GM10847 (cell line): ENCODE results near the gene PLXDC1.

Experiments used
- POLR2A ChIP-seq: IDR thresholded peaks from 2 replicates; pipeline ENCODE4 v1.6.1; 2011; ENCODE audit not compliant: insufficient read length; ENCODE audit errors: extremely low read depth

The PLXDC1 gene

DNA sequence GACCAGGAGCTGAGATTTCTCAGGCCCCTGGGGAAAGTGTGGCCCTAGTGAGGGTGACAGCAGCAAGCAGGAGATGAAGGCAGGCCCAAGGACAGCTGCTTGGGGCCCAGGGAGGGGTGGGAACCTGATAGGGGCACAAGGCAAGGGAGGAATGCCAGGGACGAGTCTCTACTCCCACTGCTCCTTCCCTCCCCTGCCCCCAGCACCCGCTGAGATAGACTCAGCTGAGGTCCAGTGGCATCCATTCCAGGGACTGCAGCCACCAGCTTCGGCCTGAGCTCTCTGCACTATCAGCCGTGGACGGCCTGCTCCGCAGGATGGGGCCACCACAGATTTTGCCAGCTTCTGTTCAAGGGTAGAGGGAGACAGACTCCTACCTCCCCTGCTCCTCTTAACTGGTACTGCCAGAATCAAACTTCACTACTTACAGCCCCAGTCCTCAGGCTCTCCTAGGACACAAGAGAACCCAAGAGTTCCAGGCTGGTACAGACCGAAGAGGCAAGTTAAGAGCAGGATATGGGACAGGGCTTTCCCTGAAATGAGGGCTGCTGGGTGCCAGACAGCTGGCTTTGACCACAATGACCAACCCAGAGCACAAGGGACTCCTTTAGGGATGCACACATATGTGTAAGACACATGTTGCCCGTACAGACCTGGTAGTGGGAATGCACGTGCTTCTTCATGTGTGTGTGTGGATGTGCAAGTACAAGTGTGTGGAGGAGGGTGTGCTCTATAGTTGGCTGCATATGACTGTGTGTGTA, 40.5 kb upstream of the PLXDC1 start:
- TF ChIP-seq POLR2A: no peak

DNA sequence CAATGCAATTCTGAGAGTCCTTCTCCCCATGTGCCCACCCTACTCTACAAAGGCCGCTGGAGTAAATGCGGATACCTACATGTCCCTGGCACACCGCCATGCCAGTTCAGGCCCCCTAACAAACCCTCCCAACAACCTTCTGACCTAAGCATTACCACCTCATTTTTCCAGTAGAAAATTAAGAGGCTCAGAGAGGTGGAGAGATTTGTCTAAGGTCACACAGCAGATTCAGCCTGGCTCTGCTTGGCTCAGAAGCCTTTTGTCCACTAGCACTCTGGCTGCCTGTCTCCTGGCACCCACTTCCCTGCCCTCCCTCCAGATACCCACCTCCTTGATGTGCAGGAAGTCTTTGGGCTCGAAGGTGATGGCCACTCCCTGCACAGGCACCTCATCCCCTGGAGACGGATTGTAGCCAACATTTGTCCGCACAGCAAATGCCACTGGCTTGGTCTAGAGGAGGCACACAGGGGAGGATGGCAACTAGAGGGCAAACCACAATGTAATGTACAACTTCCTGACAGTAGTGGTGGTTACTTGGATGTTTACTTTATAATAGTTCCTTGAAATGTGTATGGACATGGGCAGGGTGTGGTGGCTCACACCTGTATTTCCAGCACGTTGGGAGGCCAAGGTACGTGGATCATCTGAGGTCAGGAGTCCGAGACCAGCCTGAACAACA, 35.9 kb upstream of the PLXDC1 start:
- no peak for TF ChIP-seq POLR2A

DNA sequence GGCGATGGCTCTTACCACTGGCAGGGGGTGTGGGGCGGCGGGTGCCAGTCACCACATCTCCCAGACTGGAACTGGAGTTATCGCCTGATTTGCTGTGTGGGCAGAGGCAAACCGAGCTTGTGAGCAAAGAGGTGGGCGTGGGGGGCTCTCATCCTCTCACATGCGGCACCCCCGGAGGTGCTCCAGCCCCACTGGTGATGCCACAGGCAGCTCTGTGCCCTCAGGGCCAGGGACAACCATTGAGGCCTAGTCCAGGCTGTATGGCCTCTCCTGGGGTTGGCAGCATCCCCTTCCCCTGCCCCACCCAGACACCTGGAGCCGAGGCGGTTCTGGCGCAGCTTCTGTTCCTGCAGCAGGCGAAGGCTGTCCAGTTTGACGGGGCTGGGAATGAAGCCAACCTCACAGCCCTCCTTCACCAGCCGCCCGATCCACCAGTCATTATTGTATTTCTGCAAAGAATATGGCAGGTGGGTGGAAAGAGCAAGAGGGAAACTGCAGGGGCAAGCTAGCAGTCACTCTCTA, 35.1 kb upstream of the PLXDC1 start:
- no peak for TF ChIP-seq POLR2A

DNA sequence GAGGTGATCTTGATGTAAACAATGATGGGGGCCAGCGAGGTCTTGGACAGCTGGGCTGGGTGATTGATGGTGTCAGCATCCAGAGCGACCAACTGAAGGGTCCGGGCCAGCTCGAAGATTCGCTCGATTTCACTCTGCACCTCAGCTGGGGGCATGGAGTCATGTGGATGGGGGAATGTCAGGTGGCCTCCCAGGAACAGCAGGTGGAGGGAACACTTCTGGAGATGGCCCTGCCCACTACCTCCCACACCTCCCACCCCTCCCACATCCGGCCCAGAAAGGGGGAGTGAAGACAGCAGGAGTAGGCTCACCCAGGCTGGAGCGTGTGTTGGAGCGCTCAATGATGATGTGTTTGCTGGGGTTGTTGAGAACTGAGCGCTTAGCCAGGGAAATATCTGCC, 32.3 kb upstream of the PLXDC1 start:
- no peak for TF ChIP-seq POLR2A

DNA sequence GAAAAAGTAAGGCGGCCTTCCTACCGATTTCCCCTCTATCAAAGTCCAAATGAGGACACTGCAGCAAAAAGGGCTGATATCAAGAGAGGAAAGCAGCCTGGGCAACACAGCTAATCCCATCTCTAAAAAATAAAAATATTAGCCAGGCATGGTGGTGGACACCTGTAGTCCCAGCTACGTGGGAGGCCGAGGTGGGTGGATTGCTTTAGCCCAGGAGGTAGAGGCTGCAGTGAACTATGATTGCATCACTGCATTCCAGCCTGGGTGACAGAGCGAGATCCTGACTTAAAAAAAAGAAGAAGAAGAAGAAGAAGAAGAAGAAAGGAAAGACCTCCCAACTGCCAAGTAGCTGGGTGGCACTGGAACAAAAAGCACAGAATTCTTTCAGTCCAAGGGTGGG, 31.6 kb upstream of the PLXDC1 start:
- TF ChIP-seq POLR2A: no peak

DNA sequence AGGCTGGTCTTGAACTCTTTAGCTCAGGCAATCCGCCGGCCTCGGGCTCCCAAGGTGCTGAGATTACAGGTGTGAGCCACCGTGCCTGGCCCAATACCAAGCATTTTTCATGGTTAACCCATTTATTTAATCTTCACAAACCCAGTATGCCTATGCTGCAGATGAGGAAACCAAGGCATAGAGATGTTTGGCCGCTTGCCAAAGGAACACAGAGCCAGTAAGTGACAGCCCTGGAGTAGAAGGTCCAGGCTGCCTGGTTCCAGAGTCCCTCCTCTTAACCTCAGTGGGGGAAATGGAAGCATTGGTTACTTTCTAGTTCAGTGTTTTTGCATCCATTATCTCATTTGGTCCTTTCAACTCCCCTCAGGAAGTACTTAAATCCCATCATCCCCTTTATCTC, 29.9 kb upstream of the PLXDC1 start:
- no peak for TF ChIP-seq POLR2A

DNA sequence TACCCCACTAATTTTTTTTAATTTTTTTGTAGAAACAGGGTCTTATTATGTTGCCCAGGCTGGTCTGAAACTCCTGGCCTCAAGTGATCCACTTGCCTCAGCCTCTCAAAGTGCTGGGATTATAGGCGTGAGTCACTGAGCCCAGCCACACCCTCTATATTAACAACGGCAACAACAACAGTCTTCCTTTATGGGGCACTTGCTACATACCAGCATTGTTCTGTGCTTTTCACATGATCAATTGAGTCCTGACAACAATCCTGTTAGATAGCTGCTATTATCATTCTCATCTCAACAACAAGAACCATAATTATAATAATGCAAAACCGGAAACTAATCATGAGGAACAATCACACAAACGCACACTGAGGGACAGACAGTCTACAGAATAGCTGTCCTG, 27.1 kb upstream of the PLXDC1 start:
- no peak for TF ChIP-seq POLR2A

DNA sequence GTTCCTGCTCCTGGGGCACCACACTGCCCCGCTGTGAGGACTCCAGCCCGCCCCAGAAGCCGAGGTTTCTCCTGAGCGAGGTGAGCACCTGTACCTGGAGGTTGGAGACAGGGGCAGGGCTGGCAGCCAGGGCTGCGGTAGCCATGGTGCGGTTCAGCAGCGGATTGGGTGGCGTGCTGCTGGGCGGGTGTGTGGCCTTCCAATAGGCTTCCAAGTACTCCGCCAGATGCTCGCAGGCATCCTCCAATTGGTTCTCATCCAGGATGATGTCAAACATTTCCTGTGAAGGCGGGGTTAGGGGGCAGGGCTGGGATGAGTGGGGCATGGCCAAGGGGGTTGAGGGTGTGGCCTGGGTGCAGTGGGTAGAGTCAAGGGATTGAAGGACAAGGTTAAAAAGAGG, 25.8 kb upstream of the PLXDC1 start:
- TF ChIP-seq POLR2A: no peak

DNA sequence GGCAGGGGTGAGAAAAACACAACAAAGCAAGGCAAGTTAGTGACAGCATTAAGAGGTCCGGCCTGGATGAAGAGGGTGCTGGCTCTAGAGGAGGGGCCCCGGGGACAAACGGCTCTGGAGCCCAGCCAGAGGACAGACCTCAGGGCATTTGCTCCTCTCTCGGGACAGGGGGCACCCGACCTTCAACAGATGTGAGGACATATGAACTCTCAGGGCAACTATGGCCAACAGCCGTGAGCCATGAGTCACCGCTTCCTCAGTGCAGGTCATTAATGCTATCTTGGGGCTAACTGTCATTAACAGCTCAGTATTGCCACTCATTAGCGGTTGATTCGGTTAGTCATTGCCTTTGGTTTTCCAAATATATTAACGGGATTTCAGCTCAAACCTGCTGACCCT, 24.3 kb upstream of the PLXDC1 start:
- no peak for TF ChIP-seq POLR2A

DNA sequence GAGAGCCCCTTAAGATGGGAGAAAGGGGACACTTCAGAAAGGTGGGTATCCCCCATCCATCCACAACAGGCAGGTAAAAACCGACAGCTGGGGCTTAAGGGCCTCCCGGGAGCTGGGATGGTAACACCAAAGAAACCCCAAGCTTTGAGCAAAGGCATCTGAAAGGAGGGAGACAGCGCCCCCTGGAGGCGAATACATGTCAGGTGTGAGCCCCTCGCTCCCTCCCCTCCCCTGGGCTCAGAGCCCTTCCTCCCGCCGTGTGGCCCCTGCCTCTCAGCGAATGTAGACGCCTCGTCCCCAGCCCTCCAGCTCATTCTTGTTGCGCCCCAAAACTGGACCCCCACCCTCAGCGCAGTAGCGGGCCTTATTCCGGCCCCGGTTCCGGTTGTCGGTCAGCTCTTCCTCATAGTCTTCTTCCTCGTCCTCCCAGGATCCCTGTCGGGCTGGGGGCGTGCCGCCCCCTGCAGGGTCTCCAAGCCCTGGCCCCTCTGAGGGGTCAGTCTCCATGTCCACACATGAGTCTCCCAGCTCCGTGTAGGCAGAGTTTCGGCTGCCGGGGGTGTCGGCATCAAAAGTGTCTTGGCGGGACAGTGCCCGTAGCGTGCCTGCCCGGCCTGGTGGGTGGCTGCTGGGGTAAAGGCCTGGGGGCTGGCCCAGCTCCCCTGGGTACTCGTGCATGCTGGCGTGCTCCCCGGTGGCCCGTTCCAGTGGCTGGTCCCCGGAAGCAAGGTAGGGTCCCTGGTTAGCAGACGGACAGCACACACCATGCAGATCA, 23.7 kb upstream of the PLXDC1 start:
- no peak for TF ChIP-seq POLR2A

DNA sequence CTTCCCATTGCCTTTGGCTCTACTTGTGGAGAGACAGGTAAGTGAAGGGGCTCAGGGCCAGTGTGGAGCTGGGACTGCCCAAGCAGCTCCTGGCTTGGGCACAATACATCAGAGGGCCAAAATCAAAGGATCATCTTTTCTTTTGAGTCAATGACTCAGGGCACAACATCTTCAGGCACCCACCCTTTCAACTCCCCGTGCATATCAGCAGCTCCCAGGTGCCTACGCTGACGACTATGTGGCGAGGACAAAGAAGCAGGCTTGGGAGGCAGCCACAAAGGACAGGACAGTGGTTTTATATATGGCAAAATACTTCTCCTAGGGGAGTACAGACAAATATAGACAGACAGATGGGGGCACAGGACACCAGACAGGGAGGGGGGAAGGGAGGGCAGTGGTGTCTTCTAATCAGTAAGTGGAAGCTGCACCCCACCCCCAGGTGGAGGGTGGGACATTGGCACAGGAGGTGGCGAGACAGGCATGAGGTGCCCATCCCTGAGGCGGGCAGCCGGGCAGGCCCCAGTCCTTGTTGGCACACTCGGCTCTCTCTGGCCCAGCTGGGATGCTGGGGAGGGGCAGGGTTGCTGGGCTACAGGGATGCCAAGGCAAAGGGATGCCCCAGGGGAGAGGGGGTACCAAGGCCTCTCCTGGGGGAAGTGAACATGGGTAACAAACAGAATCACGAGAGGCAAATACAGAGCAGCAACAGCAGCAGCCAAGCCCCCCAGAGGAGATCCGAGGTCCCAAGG, 22.3 kb upstream of the PLXDC1 start:
- no peak for TF ChIP-seq POLR2A

DNA sequence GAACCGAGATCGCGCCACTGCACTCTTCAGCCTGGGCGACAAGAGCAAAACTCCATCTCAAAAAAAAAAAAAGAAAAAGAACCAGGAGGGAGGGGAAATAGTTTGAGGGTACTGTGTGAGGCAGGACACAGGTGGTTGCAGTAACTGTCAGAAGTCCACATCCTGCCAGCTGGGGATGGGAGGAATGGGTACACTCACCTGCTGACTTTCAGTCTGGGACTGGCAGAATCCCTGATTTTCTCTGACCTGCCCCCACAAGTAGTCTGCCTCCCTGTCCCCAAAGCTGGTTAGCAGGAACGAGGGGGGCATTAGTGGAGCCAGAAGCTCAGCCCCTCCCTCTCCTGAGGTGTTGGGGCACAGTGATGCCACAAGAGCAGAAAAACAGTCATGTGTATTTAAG, 21.6 kb upstream of the PLXDC1 start:
- TF ChIP-seq POLR2A: no peak

DNA sequence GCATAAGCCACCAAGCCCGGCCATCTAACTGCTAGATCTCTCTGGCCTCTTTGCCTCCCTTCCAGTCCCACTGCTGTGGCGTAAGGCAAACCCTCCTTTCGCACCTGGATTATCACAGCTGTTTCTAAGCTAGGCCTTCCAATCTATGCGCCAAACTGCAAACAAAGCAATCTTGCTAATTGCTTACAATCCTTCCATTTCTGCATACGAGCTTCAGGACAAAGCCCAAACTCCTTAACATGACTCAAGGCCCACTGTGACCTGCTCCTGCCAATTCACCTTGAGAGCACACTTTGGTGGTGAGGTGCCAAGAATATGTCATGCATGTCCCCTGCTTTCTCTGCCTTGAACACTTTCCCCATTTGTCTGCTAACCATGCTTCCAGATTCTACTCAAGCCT, 20.5 kb upstream of the PLXDC1 start:
- TF ChIP-seq POLR2A: no peak

DNA sequence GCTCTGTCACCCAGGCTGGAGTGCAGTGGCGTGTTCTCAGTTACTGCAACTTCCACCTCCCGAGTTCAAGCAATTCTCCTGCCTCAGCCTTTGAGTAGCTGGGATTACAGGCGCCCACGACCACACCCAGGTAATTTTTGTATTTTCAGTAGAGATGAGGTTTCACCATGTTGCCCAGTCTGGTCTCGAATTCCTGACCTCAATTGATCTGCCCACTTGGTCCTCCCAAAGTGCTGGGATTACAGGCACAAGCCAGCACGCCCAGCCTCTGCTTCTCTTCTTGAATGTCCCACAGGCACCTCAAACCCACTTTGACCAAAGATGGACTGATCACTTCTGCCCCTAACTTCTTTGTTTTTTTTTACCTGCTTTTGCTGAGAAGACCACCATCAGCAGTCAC, 19.1 kb upstream of the PLXDC1 start:
- no peak for TF ChIP-seq POLR2A

DNA sequence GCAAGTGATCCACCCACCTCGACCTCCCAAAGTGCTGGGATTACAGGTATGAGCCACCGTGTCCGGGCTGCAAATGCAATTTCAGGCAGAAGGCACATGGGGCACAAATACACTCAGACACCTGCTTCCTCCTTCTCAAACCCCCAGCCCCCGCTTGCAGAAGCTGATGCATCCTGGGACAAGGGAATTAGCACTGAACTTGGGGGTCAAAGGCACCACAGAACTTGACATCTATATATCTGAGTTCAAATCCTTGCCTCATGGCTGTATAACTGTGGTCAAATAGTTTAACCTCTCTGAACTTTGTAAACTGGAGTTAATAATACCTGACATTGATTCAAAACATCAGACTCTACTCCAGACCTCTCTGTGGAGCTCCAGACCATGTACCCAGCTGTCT, 18.7 kb upstream of the PLXDC1 start:
- TF ChIP-seq POLR2A: no peak
